ENCODE measurements around the gene SMAP2.
"Not testable (repeated sequence)": the region's sequence is repeated elsewhere in the genome, so short reads cannot be mapped to it uniquely, and the experiment has no call there.

The SMAP2 gene

GRCh38 chr1:40373323-40374283 is at the start of gene SMAP2:
Gene SMAP2, plus strand, starts transcription at chr1:40373727. Its CDS starts 394 bp downstream, at chr1:40374121.
- DNase-seq (ENCODE audit: low spot score) = peak; percentile 97

GRCh38 chr1:40331403-40331802 is 42.1 kb upstream of the SMAP2 start:
- not testable (repeated sequence) for DNase-seq (ENCODE audit: low spot score)

GRCh38 chr1:40332695-40333094 is 40.8 kb upstream of the SMAP2 start:
- DNase-seq (ENCODE audit: low spot score) = no peak

GRCh38 chr1:40337443-40337842 is 36.1 kb upstream of the SMAP2 start:
- no peak for DNase-seq (ENCODE audit: low spot score)

- peak; percentile 88 for DNase-seq (ENCODE audit: low spot score)
Measured at GRCh38 chr1:40338745-40339419, 34.6 kb upstream of the SMAP2 start.

- no peak for DNase-seq (ENCODE audit: low spot score)
Measured at GRCh38 chr1:40339420-40340323, 33.9 kb upstream of the SMAP2 start.

- no peak for DNase-seq (ENCODE audit: low spot score)
Measured at GRCh38 chr1:40341491-40342380, 31.8 kb upstream of the SMAP2 start.

- DNase-seq (ENCODE audit: low spot score) = not testable (repeated sequence)
Measured at GRCh38 chr1:40342381-40342717, 31.2 kb upstream of the SMAP2 start.

- DNase-seq (ENCODE audit: low spot score) = no peak
Measured at GRCh38 chr1:40344597-40344996, 28.9 kb upstream of the SMAP2 start.

GRCh38 chr1:40350391-40350790 is 23.1 kb upstream of the SMAP2 start:
- no peak for DNase-seq (ENCODE audit: low spot score)

GRCh38 chr1:40351124-40351523 is 22.4 kb upstream of the SMAP2 start:
- no peak for DNase-seq (ENCODE audit: low spot score)

- DNase-seq (ENCODE audit: low spot score) = no peak
Measured at GRCh38 chr1:40352126-40352525, 21.4 kb upstream of the SMAP2 start.

- no peak for DNase-seq (ENCODE audit: low spot score)
Measured at GRCh38 chr1:40353082-40353481, 20.4 kb upstream of the SMAP2 start.

- no peak for DNase-seq (ENCODE audit: low spot score)
Measured at GRCh38 chr1:40357625-40358024, 15.9 kb upstream of the SMAP2 start.

GRCh38 chr1:40360631-40361030 is 12.9 kb upstream of the SMAP2 start:
- no peak for DNase-seq (ENCODE audit: low spot score)

GRCh38 chr1:40361201-40361600 is 12.3 kb upstream of the SMAP2 start:
- no peak for DNase-seq (ENCODE audit: low spot score)

- no peak for DNase-seq (ENCODE audit: low spot score)
Measured at GRCh38 chr1:40361637-40362036, 11.9 kb upstream of the SMAP2 start.

GRCh38 chr1:40362199-40362598 is 11.3 kb upstream of the SMAP2 start:
- no peak for DNase-seq (ENCODE audit: low spot score)

- DNase-seq (ENCODE audit: low spot score) = no peak
Measured at GRCh38 chr1:40362699-40363098, 10.8 kb upstream of the SMAP2 start.

- DNase-seq (ENCODE audit: low spot score) = no peak
Measured at GRCh38 chr1:40363721-40364120, 9.8 kb upstream of the SMAP2 start.

GRCh38 chr1:40371707-40372258 is 1.7 kb upstream of the SMAP2 start:
- DNase-seq (ENCODE audit: low spot score) = no peak
